HG03575 (cell line): Measurements from ENCODE around the gene FAM170B.

Experiments
- ATAC-seq: cut with Tn5 transposase; IDR thresholded peaks from one replicate; pipeline ENCODE4 v1.9.1; 2021; ENCODE audit not compliant: unreplicated experiment, insufficient number of reproducible peaks, low FRiP score; ENCODE audit errors: extremely low read depth

The FAM170B gene

DNA sequence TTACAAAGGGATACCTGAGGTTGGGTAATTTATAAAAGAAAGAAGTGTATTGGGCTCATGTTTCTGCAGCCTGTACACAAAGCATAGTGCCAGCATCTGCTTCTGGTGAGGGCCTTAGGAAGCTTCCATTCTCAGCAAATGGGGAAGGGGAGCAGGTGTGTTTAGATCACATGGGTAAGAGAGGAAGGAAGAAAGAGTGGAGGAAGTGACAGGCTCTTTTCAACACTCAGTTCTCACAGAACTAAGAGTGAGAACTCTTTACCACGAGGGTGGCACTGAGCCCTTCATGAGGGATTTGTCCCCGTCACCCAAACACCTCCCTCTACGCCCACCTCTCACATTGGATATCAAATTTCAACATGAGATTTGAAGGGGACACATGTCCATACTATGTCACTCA lies 506 bp upstream of the FAM170B start:
- no peak for ATAC-seq

DNA sequence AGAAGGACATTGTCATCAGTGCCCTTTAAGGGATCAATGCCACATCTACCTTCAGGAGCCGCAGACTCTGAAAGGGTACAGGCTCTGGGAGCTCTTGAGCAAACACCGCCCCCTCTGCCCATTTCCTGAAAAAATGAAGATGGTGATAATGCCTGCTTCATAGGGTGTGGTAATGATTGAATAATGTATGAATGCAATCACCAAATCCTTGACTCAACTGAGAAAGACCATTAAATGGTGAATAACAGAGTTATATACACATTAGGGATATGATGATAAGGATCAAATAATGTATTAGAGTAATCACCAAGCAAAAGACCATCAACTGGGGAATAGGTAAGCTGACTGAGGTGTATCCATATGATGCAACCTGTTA lies 1.5 kb downstream of the FAM170B start:
- no peak for ATAC-seq

DNA sequence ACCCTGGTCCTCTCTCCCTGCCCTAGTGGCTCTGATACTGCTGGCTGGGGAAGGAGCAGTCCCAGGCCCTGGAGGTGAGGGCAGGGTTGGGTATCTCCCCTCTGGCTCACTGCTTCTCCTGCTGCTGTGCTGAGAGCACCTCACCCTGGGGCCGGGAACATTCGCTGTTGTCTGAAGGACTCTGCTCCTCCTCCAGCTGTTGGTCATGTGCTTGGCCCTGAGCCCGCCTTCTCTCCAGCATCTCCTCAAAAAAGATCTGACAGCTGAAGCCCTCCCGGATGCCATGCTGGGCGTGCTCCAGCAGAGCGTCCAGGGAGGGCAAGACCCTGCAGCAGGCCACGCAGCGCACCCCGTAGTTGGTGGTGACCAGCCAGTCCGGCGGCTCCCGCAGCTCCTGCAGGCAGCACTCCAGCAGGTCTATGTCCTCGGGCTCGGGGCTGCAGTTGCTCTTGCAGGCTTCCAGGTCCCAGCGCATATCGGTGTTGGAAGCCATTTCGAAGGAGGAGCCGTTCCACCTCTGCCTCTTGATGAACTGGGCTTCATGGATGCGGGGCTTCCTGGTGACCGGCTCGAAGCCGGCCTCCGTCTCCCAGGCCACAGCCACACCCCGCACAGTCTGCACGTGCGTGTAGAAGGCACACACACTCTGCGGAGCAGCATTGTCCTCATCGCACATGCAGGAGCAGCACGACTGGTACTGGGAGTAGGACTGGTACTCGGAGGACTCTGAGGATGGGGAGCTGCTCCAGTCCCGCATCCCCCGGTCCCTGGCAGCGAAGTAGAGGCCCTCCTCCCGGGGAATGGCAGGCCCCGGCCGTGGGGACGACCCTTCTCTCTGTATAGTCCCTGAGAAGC lies 2.1 kb downstream of the FAM170B start:
- no peak for ATAC-seq

DNA sequence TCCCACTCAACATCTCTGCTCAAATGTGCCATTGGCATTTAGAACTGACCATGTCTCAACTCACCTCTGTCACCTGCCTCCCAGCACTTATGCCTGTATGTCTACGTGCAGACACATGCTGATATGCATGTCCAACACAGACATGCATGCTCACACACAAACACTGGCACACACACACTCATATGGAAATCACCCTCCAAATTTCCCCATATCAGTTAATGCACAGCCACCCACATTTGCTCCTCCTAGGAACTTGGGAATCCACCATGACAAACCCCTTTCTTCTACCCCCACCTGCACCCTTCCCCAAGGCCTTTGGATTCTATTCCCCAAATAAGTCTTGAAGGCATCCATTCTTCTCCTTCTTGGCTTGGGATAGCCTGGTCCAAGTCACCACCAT lies 4.4 kb downstream of the FAM170B start:
- ATAC-seq = no peak

DNA sequence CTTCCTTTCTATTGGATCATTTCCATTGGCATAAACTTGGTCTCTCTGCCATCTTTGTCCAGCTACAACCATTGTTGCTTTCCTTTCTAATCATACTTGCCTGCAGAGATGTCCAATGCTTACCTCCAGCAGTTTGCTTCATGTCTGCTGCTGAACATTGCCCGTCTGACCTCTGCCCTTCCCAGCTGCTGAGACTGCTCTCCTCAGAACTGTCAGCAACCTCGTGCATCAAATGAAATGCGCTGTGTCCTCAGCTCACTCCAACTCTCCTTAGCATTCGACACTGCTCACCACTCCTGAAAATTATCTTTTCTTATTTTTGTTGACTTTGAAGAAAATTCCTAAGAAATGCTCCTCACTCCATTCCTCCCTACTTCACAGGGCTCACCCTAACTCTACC lies 5.0 kb downstream of the FAM170B start:
- ATAC-seq = no peak

DNA sequence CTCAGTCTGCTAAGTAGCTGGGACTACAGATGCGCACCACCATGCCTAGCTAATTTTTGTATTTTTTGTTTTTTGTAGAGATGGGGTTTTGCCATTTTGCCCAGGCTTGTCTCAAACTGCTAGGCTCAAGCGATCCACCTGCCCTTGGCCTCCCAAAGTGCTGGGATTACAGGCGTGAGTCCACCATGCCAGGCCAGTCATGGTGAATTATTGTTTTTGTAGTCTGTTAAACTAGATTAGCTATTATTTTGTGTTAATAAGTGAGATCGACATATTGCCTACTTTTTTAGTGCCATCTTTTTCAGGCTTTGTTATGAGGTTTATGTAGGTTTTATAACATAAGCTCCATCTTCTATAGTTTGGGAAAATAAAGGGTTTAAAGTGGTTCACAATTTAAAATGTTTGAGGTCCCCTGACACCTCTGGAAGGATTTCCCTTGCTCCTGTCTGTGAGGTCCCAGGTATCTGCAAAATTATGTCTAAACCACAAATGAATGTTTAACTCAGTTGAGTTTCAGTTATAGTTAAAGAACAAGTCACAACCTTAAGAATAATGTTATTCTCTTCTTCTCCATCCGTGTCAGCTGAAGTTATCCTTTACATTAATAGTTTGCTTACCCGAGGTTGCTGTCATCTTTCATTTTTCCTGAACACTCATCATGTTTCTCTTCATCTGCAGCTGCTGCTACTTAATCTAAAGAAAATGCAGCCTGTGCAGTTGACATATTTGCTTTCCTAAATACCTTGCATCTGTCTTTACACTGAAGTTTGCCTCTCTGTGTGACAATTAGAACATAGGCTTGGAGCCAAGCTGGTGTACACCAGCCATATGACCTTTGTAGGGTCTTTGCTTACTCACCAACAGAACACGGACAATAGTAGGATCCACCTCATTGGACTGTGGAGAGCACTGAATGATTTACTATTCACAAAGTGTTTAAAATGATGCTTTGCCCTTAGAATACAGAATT lies 9.6 kb downstream of the FAM170B start:
- no peak for ATAC-seq

DNA sequence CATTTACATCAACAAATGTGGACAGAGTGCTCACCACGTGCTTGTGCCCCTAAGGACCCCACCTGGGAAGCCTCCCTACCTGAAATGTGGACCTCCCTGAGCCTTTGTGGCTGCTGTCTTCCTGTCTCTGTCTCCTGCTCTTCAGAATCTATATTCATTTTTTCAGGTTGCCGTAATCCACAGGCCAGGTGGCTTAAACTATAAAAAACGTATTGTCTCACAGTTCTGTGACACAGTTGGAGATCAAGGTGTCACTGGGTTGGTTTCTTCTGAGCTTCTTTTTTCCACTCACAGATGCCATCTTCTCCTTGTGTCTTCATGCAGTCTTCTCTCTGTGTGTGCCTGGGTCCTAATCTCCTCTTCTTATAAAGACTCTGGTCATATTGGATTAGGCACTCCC lies 12.9 kb downstream of the FAM170B start:
- no peak for ATAC-seq

DNA sequence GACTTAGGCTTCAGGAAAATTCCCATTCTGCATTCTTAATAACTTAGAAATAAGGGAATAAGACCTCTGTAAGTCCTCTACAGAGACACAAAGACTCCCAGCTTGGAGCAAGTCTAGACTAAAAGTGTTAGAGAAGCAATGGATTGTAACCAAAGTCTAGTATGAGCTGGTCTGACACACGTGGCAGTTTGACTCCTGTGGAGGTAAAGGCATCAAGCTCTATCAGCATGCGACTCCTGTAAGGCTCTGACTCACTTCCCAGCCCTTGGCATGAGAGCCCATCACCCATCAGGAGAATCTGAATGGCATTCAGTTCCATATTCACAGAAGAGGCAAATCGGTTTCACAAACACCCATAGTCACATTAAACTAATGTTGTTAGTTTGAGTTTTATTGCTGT lies 14.1 kb downstream of the FAM170B start:
- ATAC-seq = no peak

DNA sequence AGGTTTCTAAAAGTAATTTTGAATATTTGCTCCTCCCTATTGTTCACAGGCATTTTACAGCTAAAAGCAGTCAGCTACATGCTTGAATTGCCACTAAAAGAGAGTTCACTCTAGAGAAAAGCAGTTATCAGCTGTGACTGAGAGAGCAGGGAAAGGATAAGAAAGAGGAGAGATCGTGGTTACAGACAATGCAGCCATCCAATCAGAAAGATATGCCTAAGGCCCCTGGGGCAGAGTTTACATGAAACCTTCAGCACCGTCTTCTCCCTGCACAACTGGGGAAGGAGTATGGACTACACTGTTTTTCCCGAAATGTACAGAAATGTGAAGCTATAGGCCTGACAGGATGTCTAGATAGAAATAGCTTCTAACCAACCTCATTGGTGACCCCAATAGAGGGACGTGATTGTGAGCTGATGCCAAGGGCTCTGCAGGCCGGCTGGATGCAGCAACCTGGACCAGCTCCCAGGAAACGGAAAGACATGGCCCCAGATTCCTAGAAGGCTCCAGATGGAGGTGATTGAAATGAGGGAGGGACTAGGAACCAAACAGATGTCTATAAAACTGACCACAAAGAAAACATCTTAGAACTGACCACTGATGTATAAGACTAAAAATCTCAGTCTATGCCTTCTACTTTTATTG lies 15.3 kb downstream of the FAM170B start:
- ATAC-seq = no peak

DNA sequence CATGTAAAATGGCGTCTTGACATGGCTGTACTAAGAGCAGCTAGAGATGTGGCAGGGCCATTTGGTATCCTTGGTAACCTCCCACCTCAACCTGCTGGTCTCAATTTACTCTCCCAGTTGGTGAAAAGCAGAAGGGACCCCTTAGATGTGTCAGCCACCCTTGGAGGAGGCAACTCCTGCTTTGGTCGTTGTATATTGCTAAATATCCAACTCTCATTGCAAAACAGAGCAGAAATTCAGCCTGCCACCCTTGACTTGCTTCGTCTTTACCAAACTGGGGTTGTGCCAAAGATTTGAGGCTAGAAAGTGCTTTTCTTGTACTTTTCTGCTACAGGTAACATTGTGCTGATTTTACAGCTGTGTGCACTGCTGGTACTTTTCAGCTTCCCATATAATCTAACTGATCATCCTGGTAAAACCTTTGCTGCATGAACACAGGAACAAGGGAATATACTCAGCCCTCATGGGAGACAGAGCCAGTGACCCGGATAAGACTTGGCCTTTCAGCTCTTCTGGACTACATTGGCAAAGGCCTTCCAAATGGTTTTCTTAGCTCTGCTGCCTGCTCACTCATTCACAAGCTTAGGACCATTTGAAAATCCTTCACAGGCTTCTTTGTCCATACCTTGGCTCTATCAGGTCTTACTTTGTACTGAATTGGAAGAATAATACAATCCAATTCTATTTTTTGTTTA lies 16.3 kb downstream of the FAM170B start:
- ATAC-seq = no peak

DNA sequence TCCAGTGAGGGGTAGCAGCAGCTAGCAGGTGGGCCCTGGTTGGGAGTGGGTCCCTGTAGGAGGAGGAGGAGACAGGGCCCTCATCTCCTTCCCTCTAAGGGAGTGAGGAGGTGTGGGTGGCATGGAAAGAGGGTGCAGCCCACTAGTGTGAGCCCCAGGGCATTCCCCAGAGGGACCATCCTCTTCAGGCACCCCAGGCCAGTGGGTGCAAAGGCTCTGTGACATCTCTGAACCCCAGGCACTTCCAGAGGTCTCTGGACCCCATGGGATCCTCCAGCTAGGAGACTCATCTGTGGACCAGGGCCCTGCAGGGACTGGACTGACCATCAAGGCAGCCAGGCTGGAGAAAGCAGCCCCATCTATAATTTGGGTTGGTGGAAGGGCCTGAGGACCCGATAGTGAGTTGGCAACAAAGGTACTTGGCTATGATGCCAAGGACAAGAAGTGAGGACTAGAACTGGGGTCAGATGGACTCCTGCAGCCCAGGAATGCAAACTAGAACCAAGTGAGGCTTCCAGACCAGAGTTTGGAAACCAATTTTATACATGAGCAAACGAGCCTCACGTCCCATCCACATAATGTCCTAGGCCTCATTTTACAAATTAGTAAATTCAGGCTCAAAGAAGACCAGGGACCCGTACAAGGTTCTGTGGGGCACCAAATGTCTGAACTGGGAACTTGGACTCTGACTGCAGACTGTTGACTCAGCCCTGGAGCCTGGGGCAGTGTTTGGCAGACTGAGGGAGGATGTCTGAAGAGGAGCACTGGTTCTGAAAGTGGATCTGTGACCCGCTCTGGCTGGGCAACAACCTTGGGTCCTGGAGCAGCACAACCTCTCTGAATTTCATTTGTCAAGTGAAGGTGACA lies 17.1 kb downstream of the FAM170B start:
- no peak for ATAC-seq

DNA sequence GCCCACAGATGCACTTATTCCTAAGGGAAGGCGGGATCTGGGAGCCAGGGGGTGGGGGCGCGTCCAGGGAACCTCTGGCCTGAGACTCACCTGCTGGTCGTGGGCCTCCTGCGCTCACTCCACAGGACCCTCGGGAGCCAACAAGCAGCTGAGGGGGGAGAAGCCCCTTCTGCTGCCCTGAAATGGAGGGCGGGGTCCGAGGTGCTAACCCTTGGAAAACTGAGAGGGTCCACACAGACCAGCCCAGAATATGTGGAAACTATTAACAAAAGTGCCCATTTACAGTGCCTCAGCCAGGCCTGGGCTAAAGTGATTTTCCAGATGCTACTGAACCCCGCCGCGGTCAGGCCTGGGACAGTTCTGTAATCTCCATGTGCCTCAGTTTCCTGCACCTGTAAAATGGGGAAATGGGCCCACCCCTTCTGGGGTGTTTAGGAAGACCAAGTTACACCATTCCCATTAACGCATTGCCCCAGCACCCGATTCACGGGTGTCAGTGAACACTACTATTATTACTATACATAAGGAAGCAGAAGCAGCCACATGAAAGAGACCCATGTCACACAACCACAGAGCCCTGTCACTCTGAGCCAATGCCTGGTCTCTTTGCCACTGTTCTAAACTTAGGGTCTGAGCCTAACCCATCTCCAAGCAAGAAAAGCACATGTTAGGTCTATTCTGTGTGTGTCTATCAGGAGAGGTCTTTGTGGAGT lies 17.9 kb downstream of the FAM170B start:
- no peak for ATAC-seq

DNA sequence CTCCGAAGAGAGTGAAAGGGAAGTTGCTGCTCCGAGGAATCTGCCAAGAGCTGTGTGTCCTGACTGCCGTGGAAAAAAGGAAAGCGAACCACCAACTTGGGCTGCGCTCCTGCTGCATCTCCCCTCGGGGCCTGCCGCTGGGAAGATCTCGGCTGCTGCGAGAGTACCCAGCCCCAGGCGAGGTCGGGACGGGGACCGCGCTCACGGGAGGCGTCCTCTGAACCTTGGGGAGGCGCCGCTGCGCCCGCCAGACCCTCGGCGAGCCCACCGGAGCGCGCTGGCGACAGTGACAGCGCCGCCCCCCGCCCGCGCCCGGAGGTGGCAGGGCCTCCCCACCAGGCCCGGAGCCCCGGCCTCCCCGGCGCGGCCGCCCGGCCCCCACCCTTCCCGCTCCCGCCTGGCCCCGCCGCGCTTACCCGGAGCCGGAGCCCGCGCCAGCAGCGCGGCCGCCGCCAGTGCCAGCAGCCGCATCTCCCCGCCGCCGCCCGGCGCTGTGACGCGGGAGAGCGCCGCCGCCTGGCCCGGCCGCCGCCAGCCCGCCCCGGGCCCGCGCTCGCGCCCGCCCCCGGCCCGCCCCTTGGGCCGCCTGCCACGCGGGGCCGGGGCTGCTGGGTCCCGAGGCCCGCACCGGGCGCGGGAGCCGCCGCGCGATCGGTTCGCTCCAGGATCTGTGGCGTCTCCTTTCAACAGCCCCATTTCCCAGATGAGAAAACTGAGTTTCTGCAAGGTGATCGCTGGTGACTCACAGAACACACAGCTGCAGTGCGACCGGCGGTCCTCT lies 18.6 kb downstream of the FAM170B start, which contains the start of gene VSTM4:
Gene VSTM4, minus strand, starts transcription at position 508 of the 781 bp plus-strand sequence. Its CDS starts 37 bp downstream, at position 471.
- no peak for ATAC-seq

DNA sequence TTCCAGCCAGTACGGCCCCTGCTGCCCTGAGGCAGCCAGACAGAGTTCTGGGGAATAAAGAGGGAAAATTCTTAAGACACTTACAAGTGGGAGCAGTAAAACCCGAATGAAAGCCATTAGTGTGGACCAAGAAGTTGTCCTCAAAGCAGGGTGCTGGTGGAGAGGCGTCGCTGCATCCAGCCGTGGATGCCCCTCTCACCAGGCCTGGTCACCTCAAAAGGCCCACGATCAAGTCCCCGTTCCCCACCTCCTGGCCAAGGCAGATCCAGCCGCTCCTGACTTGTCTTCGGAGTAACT lies 19.2 kb downstream of the FAM170B start:
- no peak for ATAC-seq

DNA sequence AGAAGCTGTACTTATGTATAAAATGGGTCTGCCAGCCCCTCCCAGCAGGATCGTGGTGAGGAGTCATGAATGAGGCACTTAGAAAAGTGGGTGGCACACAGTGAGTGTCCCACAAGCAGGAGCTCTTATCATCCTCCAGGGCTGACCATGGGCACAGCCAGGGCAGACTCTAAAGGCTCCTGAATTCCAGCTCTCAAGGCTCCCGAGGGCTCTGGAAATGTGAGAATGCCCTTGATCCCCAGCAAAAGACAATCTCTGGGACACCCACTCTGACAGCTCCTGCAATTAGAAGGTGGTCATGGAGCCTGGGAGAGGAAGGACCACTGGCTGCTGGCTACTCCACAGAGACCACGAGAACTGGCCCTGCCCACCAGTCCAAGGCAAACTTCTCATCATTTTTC lies 20.1 kb downstream of the FAM170B start:
- no peak for ATAC-seq

DNA sequence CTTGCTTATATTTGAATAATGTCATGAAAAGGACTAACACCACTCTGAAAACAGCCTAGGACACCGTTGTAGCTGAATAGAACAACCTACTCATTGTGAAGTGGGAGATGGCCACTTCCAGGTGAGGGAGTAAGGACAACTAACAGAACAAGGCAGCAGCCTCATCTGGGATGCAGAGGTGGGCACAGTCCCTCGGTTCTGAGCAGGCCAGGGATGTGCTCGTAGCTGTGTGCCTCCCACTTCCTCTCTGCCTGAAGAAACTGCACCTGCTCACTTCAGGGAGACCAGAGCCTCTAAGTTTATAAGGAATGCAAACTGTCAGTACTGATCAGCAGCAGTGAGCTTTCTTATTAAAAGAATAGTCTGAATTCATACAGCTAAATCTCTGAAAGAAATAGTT lies 21.0 kb downstream of the FAM170B start:
- no peak for ATAC-seq

DNA sequence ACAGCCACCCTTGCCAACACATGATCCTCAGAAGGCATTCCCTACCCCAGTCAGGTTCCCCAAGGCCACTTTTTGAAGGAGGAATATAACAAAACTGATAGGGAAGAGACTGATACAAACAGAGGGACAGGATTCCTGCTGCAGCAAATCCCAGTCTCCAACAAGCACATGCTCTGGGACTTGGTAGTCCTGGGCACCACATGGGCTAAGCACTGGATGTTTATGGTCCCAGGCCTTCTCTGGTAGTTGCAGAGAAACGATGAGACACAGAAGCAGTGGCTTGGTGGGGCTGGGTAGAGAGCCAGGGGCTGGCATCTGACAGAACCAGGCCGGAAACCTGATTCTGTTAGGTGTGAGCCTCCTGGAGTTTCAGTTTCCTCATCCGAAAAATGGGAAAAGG lies 21.7 kb downstream of the FAM170B start:
- no peak for ATAC-seq
